ENCODE measurements around the gene SCYL1. TPM values are rescaled to one million over a fixed set of nuclear protein-coding genes. Genes with fewer than 3 reads are reported as not detected.
"Not testable (repeated sequence)": the region's sequence is repeated elsewhere in the genome, so short reads cannot be mapped to it uniquely, and the experiment has no call there.

The SCYL1 gene
- total and polyA plus RNA-seq, 5 donors from 2014 or later = 24.3 to 59.0 (median 30.7) TPM

DNA sequence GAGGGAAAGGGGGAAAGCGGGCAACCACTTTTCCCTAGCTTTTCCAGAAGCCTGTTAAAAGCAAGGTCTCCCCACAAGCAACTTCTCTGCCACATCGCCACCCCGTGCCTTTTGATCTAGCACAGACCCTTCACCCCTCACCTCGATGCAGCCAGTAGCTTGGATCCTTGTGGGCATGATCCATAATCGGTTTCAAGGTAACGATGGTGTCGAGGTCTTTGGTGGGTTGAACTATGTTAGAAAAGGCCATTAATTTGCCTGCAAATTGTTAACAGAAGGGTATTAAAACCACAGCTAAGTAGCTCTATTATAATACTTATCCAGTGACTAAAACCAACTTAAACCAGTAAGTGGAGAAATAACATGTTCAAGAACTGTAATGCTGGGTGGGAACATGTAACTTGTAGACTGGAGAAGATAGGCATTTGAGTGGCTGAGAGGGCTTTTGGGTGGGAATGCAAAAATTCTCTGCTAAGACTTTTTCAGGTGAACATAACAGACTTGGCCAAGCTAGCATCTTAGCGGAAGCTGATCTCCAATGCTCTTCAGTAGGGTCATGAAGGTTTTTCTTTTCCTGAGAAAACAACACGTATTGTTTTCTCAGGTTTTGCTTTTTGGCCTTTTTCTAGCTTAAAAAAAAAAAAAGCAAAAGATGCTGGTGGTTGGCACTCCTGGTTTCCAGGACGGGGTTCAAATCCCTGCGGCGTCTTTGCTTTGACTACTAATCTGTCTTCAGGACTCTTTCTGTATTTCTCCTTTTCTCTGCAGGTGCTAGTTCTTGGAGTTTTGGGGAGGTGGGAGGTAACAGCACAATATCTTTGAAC is 19.2 kb upstream of the SCYL1 start:
- Mint-ChIP-seq H3K27ac (peak overlapping the region in 2 of 3 donors; percentile 69 to 89), H3K4me1 (peaks cover 22 to 59% (median 44%) of the 10 kb centered on the region in 4 donors), H3K4me3 (no peak overlapping the region), H3K9me3 (peaks cover 0 to 12% (median 0%) of the 10 kb centered on the region in 7 donors), H3K27me3 (peaks cover 6% of the 10 kb centered on the region), H3K36me3 (peaks cover 34% of the 10 kb centered on the region)
- Histone ChIP-seq H3K9me3 (ENCODE audit: control insufficient read depth in 2 of 2, low read length in 2 of 2) (no peaks in the 10 kb centered on the region), H3K4me1 (ENCODE audit: control insufficient read depth, insufficient read depth, low read length, poor library complexity, severe bottlenecking) (peaks cover 55% of the 10 kb centered on the region), H3K27ac (ENCODE audit: insufficient read depth, low read length, poor library complexity, severe bottlenecking) (peak overlapping the region; percentile 98), H3K27me3 (ENCODE audit: control insufficient read depth, insufficient read depth, low read length) (no peaks in the 10 kb centered on the region), H3K4me3 (ENCODE audit: low read depth, low read length) (peak overlapping the region; percentile 100), H3K36me3 (ENCODE audit: control insufficient read depth, insufficient read depth, low read length) (peaks cover 60% of the 10 kb centered on the region)
- ATAC-seq (ENCODE audit: low read depth in 2 of 2) = no peak
- DNase-seq = peak in 2 of 3 donors; percentile 41 to 45

DNA sequence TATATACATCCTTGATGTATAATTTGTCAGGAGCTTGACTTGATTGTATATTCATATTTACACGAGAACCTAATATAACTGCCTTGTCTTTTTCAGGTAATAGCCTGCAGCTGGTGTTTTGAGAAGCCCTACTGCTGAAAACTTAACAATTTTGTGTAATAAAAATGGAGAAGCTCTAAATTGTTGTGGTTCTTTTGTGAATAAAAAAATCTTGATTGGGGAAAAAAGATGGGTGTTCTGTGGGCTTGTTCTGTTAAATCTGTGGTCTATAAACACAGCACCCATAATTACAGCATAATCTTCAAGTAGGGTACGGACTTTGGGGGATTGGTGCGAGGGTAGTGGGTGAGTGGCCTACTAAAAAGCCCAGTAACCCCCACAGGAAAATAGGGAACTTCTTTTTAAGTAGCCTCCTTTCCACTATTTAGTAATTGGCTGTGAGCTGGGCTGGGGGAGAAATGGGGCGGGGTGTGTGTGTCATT is 18.6 kb upstream of the SCYL1 start:
- Histone ChIP-seq H3K4me3 (ENCODE audit: low read depth, low read length) (peak overlapping the region; percentile 100), H3K27ac (ENCODE audit: insufficient read depth, low read length, poor library complexity, severe bottlenecking) (peak overlapping the region; percentile 76), H3K27me3 (ENCODE audit: control insufficient read depth, insufficient read depth, low read length) (no peaks in the 10 kb centered on the region), H3K9me3 (ENCODE audit: control insufficient read depth in 2 of 2, low read length in 2 of 2) (no peaks in the 10 kb centered on the region), H3K4me1 (ENCODE audit: control insufficient read depth, insufficient read depth, low read length, poor library complexity, severe bottlenecking) (peaks cover 55% of the 10 kb centered on the region), H3K36me3 (ENCODE audit: control insufficient read depth, insufficient read depth, low read length) (peaks cover 53% of the 10 kb centered on the region)
- Mint-ChIP-seq H3K9me3 (peaks cover 0 to 8% (median 0%) of the 10 kb centered on the region in 7 donors), H3K4me1 (peaks cover 24 to 61% (median 47%) of the 10 kb centered on the region in 4 donors), H3K27me3 (peaks cover 7% of the 10 kb centered on the region), H3K4me3 (no peak overlapping the region), H3K27ac (peak overlapping the region in 2 of 3 donors; percentile 69 to 89), H3K36me3 (peaks cover 34% of the 10 kb centered on the region)
- ATAC-seq (ENCODE audit: low read depth in 2 of 2) = no peak
- DNase-seq = peak in 1 of 3 donors; percentile 42

DNA sequence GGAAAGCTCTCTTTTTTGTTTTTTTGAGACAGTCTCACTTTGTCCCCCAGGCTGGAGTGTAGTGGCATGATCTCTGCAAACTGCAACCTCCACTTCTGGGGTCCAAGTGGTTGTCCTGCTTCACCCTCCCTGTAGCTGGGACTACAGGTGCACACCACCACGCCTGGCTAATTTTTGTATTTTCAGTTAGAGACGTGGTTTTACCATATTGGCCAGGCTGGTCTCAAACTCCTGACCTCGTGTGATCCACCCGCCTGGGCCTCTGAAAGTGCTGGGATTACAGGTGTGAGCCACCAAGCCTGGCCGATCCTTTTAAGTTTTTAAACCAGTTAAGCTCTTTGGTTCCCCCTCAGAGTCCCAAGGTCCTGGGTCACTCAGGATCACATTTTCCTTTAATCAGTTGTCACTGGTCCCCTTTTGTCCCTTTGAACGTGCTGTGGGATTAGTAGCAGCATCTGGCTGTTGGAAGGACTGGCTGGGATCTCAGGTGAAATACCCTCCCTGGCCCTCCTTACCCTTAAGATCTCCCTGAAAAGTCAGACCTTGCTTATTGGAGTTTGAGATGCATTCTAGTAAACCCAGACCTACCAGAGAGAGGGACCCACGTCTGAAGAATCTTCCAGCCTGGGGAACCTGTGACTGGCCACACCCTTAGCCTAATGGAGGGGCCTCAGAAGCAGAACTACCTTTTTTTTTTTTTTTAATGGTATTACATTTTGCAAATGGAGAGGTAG is 17.9 kb upstream of the SCYL1 start:
- Mint-ChIP-seq H3K36me3 (peaks cover 34% of the 10 kb centered on the region), H3K4me3 (no peak overlapping the region), H3K9me3 (peaks cover 0 to 6% (median 0%) of the 10 kb centered on the region in 7 donors), H3K4me1 (peaks cover 24 to 61% (median 47%) of the 10 kb centered on the region in 4 donors), H3K27ac (peak overlapping the region in 2 of 3 donors; percentile 48 to 89), H3K27me3 (peaks cover 7% of the 10 kb centered on the region)
- ATAC-seq (ENCODE audit: low read depth in 2 of 2) (peak; percentile 6 to 46), DNase-seq (peak; percentile 38 to 76 (median 55))
- no peaks in the 10 kb centered on the region for H3K27me3 ChIP-seq (ENCODE audit: control insufficient read depth, insufficient read depth, low read length)
- no peaks in the 10 kb centered on the region for H3K9me3 ChIP-seq (ENCODE audit: control insufficient read depth in 2 of 2, low read length in 2 of 2)
- H3K4me3 ChIP-seq (ENCODE audit: low read depth, low read length) = peak overlapping the region; percentile 100
- H3K27ac ChIP-seq (ENCODE audit: insufficient read depth, low read length, poor library complexity, severe bottlenecking) = peak overlapping the region; percentile 76
- H3K36me3 ChIP-seq (ENCODE audit: control insufficient read depth, insufficient read depth, low read length) = peaks cover 47% of the 10 kb centered on the region
- peaks cover 50% of the 10 kb centered on the region for H3K4me1 ChIP-seq (ENCODE audit: control insufficient read depth, insufficient read depth, low read length, poor library complexity, severe bottlenecking)

DNA sequence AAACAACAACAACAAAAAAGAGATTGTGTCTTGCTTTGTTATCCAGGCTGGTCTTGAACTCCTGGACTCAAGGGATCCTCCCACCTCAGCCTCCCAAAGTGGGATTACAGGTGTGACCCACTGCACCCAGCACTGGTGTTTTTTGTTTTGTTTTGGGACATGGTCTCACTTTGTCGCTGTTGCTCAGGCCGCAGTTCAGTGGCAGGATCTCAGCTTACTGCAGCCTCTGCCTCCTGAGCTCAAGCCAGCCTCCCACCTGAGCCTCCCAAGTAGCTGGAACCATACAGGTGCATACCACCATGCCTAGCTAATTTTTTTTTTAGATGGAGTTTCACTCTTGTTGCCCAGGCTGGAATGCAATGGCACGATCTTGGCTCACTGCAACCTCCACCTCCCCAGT is 12.6 kb upstream of the SCYL1 start:
- not testable (repeated sequence) for H3K36me3 ChIP-seq (ENCODE audit: control insufficient read depth, insufficient read depth, low read length); H3K27ac ChIP-seq (ENCODE audit: insufficient read depth, low read length, poor library complexity, severe bottlenecking); H3K4me1 ChIP-seq (ENCODE audit: control insufficient read depth, insufficient read depth, low read length, poor library complexity, severe bottlenecking); H3K36me3 Mint-ChIP-seq; H3K4me3 ChIP-seq (ENCODE audit: low read depth, low read length); ATAC-seq (ENCODE audit: low read depth in 2 of 2); H3K4me3 Mint-ChIP-seq; H3K27me3 Mint-ChIP-seq; DNase-seq; H3K27ac Mint-ChIP-seq; H3K9me3 ChIP-seq (ENCODE audit: control insufficient read depth in 2 of 2, low read length in 2 of 2); H3K9me3 Mint-ChIP-seq; H3K27me3 ChIP-seq (ENCODE audit: control insufficient read depth, insufficient read depth, low read length)
- H3K4me1 Mint-ChIP-seq = peaks cover 11 to 34% (median 20%) of the 10 kb centered on the region in 4 donors

DNA sequence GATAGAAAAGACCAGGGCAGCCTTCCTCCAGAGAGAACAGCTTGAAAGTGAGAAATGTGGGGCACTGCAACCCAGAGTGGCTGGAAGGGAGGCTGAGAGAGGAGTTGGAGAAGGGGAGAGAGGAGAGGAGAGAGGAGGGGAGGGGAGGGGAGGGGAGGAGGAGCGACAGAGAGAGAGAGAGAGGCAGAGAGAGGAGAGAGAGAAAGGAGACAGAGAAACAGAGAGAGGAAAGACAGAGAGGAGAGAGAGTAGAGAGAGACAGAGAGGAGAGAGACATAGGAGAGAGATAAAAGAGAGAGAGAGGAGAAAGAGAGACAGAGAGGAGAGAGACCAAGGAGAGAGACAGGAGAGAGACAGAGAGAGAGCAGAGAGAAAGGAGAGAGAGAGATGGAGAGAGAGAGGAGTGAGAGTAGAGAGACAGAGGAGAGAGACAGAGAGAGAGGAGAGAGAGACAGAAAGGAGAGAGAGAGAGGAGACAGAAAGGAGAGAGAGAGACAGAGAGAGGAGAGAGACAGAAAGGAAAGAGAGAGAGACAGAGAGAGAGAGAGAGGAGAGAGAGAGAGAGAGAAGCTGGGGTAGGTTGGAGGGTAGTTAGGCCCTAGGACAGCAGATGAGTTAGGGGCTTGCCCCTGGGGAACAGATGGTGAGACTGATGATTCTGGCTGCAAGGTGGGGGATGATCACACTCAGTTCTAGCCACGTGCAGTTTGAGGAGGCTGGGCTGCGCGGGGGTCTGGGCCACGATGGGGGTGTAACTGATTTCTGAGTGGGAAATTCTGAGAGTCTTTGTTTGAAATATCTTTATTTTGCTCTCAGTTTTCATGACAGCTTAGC is 8.5 kb upstream of the SCYL1 start:
- Mint-ChIP-seq H3K36me3 (no peaks in the 10 kb centered on the region), H3K27me3 (no peaks in the 10 kb centered on the region), H3K27ac (peak overlapping the region; percentile 11 to 90 (median 88)), H3K4me1 (peaks cover 0 to 9% (median 5%) of the 10 kb centered on the region in 4 donors), H3K4me3 (peak overlapping the region in 1 of 4 donors; percentile 66), H3K9me3 (no peaks in the 10 kb centered on the region)
- ATAC-seq (ENCODE audit: low read depth in 2 of 2) (no peak), DNase-seq (peak in 1 of 3 donors; percentile 10)
- Histone ChIP-seq H3K36me3 (ENCODE audit: control insufficient read depth, insufficient read depth, low read length) (no peaks in the 10 kb centered on the region), H3K27ac (ENCODE audit: insufficient read depth, low read length, poor library complexity, severe bottlenecking) (no peak overlapping the region), H3K4me3 (ENCODE audit: low read depth, low read length) (no peak overlapping the region), H3K9me3 (ENCODE audit: control insufficient read depth in 2 of 2, low read length in 2 of 2) (no peaks in the 10 kb centered on the region), H3K4me1 (ENCODE audit: control insufficient read depth, insufficient read depth, low read length, poor library complexity, severe bottlenecking) (no peaks in the 10 kb centered on the region), H3K27me3 (ENCODE audit: control insufficient read depth, insufficient read depth, low read length) (no peaks in the 10 kb centered on the region)

DNA sequence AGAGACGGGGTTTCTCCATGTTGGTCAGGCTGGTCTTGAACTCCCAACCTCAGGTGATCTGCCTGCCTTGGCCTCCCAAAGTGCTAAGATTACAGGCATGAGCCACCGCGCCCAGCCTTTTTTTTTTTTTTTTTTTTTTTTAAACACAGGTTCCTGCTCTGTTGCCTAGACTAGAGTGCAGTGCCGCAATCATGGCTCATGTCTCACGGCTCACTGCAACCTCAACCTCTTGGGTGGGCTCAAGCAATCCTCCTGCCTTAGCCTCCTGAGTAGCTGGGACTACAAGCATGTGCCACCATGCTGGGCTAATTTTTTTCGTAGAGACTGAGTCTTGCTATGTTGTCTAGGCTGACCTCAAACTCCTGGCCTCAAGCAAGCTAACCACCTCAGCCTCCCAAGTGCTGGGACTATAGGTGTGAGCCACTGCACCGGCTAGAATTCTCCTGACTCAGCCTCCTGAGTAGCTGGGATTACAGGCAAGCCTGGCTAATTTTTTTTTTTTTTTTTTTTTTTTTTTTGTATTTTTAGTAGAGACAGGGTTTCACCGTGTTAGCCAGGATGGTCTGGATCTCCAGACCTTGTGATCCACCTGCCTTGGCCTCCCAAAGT is 5.8 kb upstream of the SCYL1 start:
- peak overlapping the region in 1 of 3 donors; percentile 13 for H3K27ac Mint-ChIP-seq
- H3K9me3 ChIP-seq (ENCODE audit: control insufficient read depth in 2 of 2, low read length in 2 of 2); H3K36me3 Mint-ChIP-seq; H3K27ac ChIP-seq (ENCODE audit: insufficient read depth, low read length, poor library complexity, severe bottlenecking); H3K27me3 Mint-ChIP-seq; DNase-seq; H3K36me3 ChIP-seq (ENCODE audit: control insufficient read depth, insufficient read depth, low read length); H3K9me3 Mint-ChIP-seq; H3K4me3 ChIP-seq (ENCODE audit: low read depth, low read length); H3K4me3 Mint-ChIP-seq; ATAC-seq (ENCODE audit: low read depth in 2 of 2); H3K27me3 ChIP-seq (ENCODE audit: control insufficient read depth, insufficient read depth, low read length): not testable (repeated sequence)
- peaks cover 13 to 32% (median 23%) of the 10 kb centered on the region in 4 donors for H3K4me1 Mint-ChIP-seq
- peaks cover 24% of the 10 kb centered on the region for H3K4me1 ChIP-seq (ENCODE audit: control insufficient read depth, insufficient read depth, low read length, poor library complexity, severe bottlenecking)
